GM18498 (cell line): ENCODE data around the gene SH2D2A.

Experiments
- ATAC-seq: cut with Tn5 transposase; IDR thresholded peaks from one replicate; pipeline ENCODE4 v1.9.1; 2021; ENCODE audit warnings: mild to moderate bottlenecking, moderate library complexity; ENCODE audit not compliant: unreplicated experiment

Gene SH2D2A

GRCh38 chr1:156805766-156806511 lies 10.7 kb downstream of the SH2D2A start:
- ATAC-seq: no peak

- no peak for ATAC-seq
These were observed 11.9 kb downstream of the SH2D2A start for GRCh38 chr1:156804572-156805243.

GRCh38 chr1:156804026-156804425 lies 12.6 kb downstream of the SH2D2A start:
- ATAC-seq: no peak

GRCh38 chr1:156803086-156803851 lies 13.4 kb downstream of the SH2D2A start:
- ATAC-seq: no peak

- no peak for ATAC-seq
These were observed 14.2 kb downstream of the SH2D2A start for GRCh38 chr1:156802421-156802935.

GRCh38 chr1:156801409-156802121 lies 15.1 kb downstream of the SH2D2A start:
- ATAC-seq: no peak

GRCh38 chr1:156797212-156797871 lies 19.3 kb downstream of the SH2D2A start:
- ATAC-seq: no peak

GRCh38 chr1:156796340-156797097 lies 20.1 kb downstream of the SH2D2A start:
- no peak for ATAC-seq

- no peak for ATAC-seq
These were observed 20.9 kb downstream of the SH2D2A start for GRCh38 chr1:156795787-156796186.

GRCh38 chr1:156795374-156795733 lies 21.3 kb downstream of the SH2D2A start:
- ATAC-seq: no peak

GRCh38 chr1:156794506-156795373 lies 21.9 kb downstream of the SH2D2A start:
- no peak for ATAC-seq

GRCh38 chr1:156789621-156790318 lies 26.9 kb downstream of the SH2D2A start:
- ATAC-seq: no peak

GRCh38 chr1:156788136-156788535 lies 28.5 kb downstream of the SH2D2A start:
- no peak for ATAC-seq

- no peak for ATAC-seq
These were observed 30.0 kb downstream of the SH2D2A start for GRCh38 chr1:156786640-156787039.

GRCh38 chr1:156785458-156785857 lies 31.2 kb downstream of the SH2D2A start:
- ATAC-seq: no peak

GRCh38 chr1:156781585-156782186 lies 35.0 kb downstream of the SH2D2A start:
- no peak for ATAC-seq

- ATAC-seq: no peak
These were observed 39.1 kb downstream of the SH2D2A start for GRCh38 chr1:156777573-156777972.

GRCh38 chr1:156776942-156777341 lies 39.7 kb downstream of the SH2D2A start:
- no peak for ATAC-seq
